Stomach (tissue), 4 donors: ENCODE results near the gene C9.

Experiments used
- POLR2A ChIP-seq, 4 donors: fragments of 450-650 bp; IDR thresholded peaks; one replicate each; pipeline ENCODE4 v1.6.1; 2016; ENCODE audit warnings: antibody characterized with exemption in 4 of 4, control low read depth in 2 of 4, mild to moderate bottlenecking in 1 of 4, moderate library complexity in 1 of 4
- POLR2AphosphoS5 ChIP-seq, 3 donors: sonication (generic); formaldehyde crosslinking; IDR thresholded peaks; one replicate each; pipeline ENCODE4 v1.6.1; 2016; ENCODE audit warnings: antibody characterized with exemption in 3 of 3
- TF ChIP-seq, protein P1 (sequence below), 7 experiments: fragments of 450-650 bp in 4 of 7; fragments of 200-600 bp in 3 of 7; sonication (generic) in 3 of 7; IDR thresholded peaks; one replicate each; pipeline ENCODE4 v1.5.1; 2016 to 2019; ENCODE audit warnings: antibody characterized with exemption in 7 of 7, control low read depth in 2 of 7, mild to moderate bottlenecking in 1 of 7

GRCh38 chr5:39342460-39342859 lies 21.8 kb downstream of the C9 start:
- TF ChIP-seq, protein P1, sequence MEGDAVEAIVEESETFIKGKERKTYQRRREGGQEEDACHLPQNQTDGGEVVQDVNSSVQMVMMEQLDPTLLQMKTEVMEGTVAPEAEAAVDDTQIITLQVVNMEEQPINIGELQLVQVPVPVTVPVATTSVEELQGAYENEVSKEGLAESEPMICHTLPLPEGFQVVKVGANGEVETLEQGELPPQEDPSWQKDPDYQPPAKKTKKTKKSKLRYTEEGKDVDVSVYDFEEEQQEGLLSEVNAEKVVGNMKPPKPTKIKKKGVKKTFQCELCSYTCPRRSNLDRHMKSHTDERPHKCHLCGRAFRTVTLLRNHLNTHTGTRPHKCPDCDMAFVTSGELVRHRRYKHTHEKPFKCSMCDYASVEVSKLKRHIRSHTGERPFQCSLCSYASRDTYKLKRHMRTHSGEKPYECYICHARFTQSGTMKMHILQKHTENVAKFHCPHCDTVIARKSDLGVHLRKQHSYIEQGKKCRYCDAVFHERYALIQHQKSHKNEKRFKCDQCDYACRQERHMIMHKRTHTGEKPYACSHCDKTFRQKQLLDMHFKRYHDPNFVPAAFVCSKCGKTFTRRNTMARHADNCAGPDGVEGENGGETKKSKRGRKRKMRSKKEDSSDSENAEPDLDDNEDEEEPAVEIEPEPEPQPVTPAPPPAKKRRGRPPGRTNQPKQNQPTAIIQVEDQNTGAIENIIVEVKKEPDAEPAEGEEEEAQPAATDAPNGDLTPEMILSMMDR (IDR thresholded peaks at IDR 0.05): no peak
- TF ChIP-seq POLR2A (IDR thresholded peaks at IDR 0.05) (no peak), POLR2AphosphoS5 (IDR thresholded peaks at IDR 0.05) (no peak)
